ENCODE measurements around the gene C5AR2. TPM values are rescaled to one million over a fixed set of nuclear protein-coding genes. Genes with fewer than 3 reads are reported as not detected.
A peak's percentile ranks its signal among the peaks of the same experiment; 100 is the strongest.

Gene C5AR2
- total RNA-seq, 1 donor from 2014 or later = not detected

DNA sequence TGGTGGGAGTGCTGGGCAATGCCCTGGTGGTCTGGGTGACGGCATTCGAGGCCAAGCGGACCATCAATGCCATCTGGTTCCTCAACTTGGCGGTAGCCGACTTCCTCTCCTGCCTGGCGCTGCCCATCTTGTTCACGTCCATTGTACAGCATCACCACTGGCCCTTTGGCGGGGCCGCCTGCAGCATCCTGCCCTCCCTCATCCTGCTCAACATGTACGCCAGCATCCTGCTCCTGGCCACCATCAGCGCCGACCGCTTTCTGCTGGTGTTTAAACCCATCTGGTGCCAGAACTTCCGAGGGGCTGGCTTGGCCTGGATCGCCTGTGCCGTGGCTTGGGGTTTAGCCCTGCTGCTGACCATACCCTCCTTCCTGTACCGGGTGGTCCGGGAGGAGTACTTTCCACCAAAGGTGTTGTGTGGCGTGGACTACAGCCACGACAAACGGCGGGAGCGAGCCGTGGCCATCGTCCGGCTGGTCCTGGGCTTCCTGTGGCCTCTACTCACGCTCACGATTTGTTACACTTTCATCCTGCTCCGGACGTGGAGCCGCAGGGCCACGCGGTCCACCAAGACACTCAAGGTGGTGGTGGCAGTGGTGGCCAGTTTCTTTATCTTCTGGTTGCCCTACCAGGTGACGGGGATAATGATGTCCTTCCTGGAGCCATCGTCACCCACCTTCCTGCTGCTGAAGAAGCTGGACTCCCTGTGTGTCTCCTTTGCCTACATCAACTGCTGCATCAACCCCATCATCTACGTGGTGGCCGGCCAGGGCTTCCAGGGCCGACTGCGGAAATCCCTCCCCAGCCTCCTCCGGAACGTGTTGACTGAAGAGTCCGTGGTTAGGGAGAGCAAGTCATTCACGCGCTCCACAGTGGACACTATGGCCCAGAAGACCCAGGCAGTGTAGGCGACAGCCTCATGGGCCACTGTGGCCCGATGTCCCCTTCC, 11.8 kb upstream of the C5AR2 start:
- Mint-ChIP-seq H3K4me1 (ENCODE audit: low read depth, unreplicated experiment) (peaks cover 5% of the 10 kb centered on the region), H3K9me3 (ENCODE audit: unreplicated experiment) (peaks cover 11% of the 10 kb centered on the region), H3K4me3 (ENCODE audit: unreplicated experiment) (no peak overlapping the region), H3K36me3 (ENCODE audit: low read depth, unreplicated experiment) (peaks cover 9% of the 10 kb centered on the region), H3K27ac (ENCODE audit: unreplicated experiment) (peak overlapping the region; percentile 55), H3K27me3 (ENCODE audit: low read depth, unreplicated experiment) (peaks cover 12% of the 10 kb centered on the region)
- H3K4me3 ChIP-seq (ENCODE audit: insufficient read depth, low read depth, low read length) = no peak overlapping the region
- H3K4me2 ChIP-seq (ENCODE audit: low read length) = no peak overlapping the region
- no peaks in the 10 kb centered on the region for H4K20me1 ChIP-seq (ENCODE audit: insufficient read depth, low read length)
- no peaks in the 10 kb centered on the region for H3K36me3 ChIP-seq (ENCODE audit: insufficient read depth, low read length)
- no peak for DNase-seq (ENCODE audit: low read depth)
- H3K9ac ChIP-seq (ENCODE audit: low read length) = no peak overlapping the region
- H3K27ac ChIP-seq (ENCODE audit: low read depth, low read length) = no peak overlapping the region
- no peak for TF ChIP-seq EZH2 (IDR thresholded peaks at IDR 0.05; ENCODE audit: insufficient read depth, low read length)
- no peak overlapping the region for H2AFZ ChIP-seq (ENCODE audit: low read depth, low read length)
- H3K9me3 ChIP-seq (ENCODE audit: insufficient read depth, low read depth, low read length) = no peaks in the 10 kb centered on the region
- FAIRE-seq = no peak
- no peaks in the 10 kb centered on the region for H3K79me2 ChIP-seq (ENCODE audit: insufficient read depth, low read length)
- peaks cover 4% of the 10 kb centered on the region for H3K4me1 ChIP-seq (ENCODE audit: insufficient read depth, low read length)
- peaks cover 3% of the 10 kb centered on the region for H3K27me3 ChIP-seq (ENCODE audit: insufficient read depth, low read length)

DNA sequence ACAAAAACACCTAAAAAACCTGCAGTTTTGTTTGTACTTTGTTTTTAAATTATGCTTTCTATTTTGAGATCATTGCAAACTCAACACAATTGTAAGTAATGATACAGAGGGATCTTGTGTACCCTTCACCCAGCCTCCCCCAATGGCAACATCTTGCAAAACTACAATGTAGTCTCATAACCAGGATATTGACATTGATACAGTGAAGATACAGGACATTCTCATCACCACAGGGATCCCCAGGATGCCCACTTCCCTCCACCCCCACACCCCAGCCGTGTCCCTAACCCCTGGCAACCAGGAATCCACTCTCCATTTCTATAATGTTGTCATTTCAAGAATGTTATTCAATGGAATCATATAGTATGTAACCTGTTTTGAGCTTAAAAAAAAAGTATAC, 10.3 kb upstream of the C5AR2 start:
- H3K9me3 Mint-ChIP-seq (ENCODE audit: unreplicated experiment) = peaks cover 10% of the 10 kb centered on the region
- H3K4me1 Mint-ChIP-seq (ENCODE audit: low read depth, unreplicated experiment) = no peaks in the 10 kb centered on the region
- no peaks in the 10 kb centered on the region for H3K36me3 ChIP-seq (ENCODE audit: insufficient read depth, low read length)

GRCh38 chr19:47322058-47322457, 9.9 kb upstream of the C5AR2 start:
- FAIRE-seq = no peak
- no peak overlapping the region for H3K9ac ChIP-seq (ENCODE audit: low read length)
- no peaks in the 10 kb centered on the region for H3K4me1 ChIP-seq (ENCODE audit: insufficient read depth, low read length)
- H3K27me3 ChIP-seq (ENCODE audit: insufficient read depth, low read length) = peaks cover 3% of the 10 kb centered on the region
- H3K27ac ChIP-seq (ENCODE audit: low read depth, low read length) = no peak overlapping the region
- peaks cover 10% of the 10 kb centered on the region for H3K9me3 Mint-ChIP-seq (ENCODE audit: unreplicated experiment)
- H3K4me1 Mint-ChIP-seq (ENCODE audit: low read depth, unreplicated experiment) = no peaks in the 10 kb centered on the region
- H3K9me3 ChIP-seq (ENCODE audit: insufficient read depth, low read depth, low read length) = no peaks in the 10 kb centered on the region
- no peak overlapping the region for H3K4me3 ChIP-seq (ENCODE audit: insufficient read depth, low read depth, low read length)
- peaks cover 8% of the 10 kb centered on the region for H3K36me3 Mint-ChIP-seq (ENCODE audit: low read depth, unreplicated experiment)
- H2AFZ ChIP-seq (ENCODE audit: low read depth, low read length) = no peak overlapping the region
- H3K27me3 Mint-ChIP-seq (ENCODE audit: low read depth, unreplicated experiment) = peaks cover 12% of the 10 kb centered on the region
- H3K4me3 Mint-ChIP-seq (ENCODE audit: unreplicated experiment) = no peak overlapping the region
- DNase-seq (ENCODE audit: low read depth) = no peak
- TF ChIP-seq EZH2 (IDR thresholded peaks at IDR 0.05; ENCODE audit: insufficient read depth, low read length) = no peak
- TF ChIP-seq, protein P1, sequence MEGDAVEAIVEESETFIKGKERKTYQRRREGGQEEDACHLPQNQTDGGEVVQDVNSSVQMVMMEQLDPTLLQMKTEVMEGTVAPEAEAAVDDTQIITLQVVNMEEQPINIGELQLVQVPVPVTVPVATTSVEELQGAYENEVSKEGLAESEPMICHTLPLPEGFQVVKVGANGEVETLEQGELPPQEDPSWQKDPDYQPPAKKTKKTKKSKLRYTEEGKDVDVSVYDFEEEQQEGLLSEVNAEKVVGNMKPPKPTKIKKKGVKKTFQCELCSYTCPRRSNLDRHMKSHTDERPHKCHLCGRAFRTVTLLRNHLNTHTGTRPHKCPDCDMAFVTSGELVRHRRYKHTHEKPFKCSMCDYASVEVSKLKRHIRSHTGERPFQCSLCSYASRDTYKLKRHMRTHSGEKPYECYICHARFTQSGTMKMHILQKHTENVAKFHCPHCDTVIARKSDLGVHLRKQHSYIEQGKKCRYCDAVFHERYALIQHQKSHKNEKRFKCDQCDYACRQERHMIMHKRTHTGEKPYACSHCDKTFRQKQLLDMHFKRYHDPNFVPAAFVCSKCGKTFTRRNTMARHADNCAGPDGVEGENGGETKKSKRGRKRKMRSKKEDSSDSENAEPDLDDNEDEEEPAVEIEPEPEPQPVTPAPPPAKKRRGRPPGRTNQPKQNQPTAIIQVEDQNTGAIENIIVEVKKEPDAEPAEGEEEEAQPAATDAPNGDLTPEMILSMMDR (IDR thresholded peaks at IDR 0.05; ENCODE audit: insufficient read depth, low read depth, low read length) = no peak
- no peak overlapping the region for H3K4me2 ChIP-seq (ENCODE audit: low read length)
- no peak overlapping the region for H3K27ac Mint-ChIP-seq (ENCODE audit: unreplicated experiment)
- no peaks in the 10 kb centered on the region for H3K36me3 ChIP-seq (ENCODE audit: insufficient read depth, low read length)
- no peaks in the 10 kb centered on the region for H3K79me2 ChIP-seq (ENCODE audit: insufficient read depth, low read length)
- no peaks in the 10 kb centered on the region for H4K20me1 ChIP-seq (ENCODE audit: insufficient read depth, low read length)

More for the DNA sequence above, 10.3 kb upstream of the C5AR2 start:
- Histone ChIP-seq H4K20me1 (ENCODE audit: insufficient read depth, low read length) (no peaks in the 10 kb centered on the region), H3K27ac (ENCODE audit: low read depth, low read length) (no peak overlapping the region), H3K4me3 (ENCODE audit: insufficient read depth, low read depth, low read length) (no peak overlapping the region), H3K27me3 (ENCODE audit: insufficient read depth, low read length) (peaks cover 3% of the 10 kb centered on the region), H2AFZ (ENCODE audit: low read depth, low read length) (no peak overlapping the region), H3K4me1 (ENCODE audit: insufficient read depth, low read length) (no peaks in the 10 kb centered on the region), H3K9ac (ENCODE audit: low read length) (no peak overlapping the region), H3K79me2 (ENCODE audit: insufficient read depth, low read length) (no peaks in the 10 kb centered on the region), H3K9me3 (ENCODE audit: insufficient read depth, low read depth, low read length) (no peaks in the 10 kb centered on the region), H3K4me2 (ENCODE audit: low read length) (no peak overlapping the region)
- TF ChIP-seq, protein P1 (IDR thresholded peaks at IDR 0.05; ENCODE audit: insufficient read depth, low read depth, low read length) = no peak
- TF ChIP-seq EZH2 (IDR thresholded peaks at IDR 0.05; ENCODE audit: insufficient read depth, low read length) = no peak
- FAIRE-seq = no peak
- Mint-ChIP-seq H3K27me3 (ENCODE audit: low read depth, unreplicated experiment) (peaks cover 12% of the 10 kb centered on the region), H3K27ac (ENCODE audit: unreplicated experiment) (no peak overlapping the region), H3K36me3 (ENCODE audit: low read depth, unreplicated experiment) (peaks cover 8% of the 10 kb centered on the region), H3K4me3 (ENCODE audit: unreplicated experiment) (no peak overlapping the region)
- no peak for DNase-seq (ENCODE audit: low read depth)

All from astrocyte (in vitro differentiated cells and primary cell).